WERI-Rb-1 (cell line): Measurements from ENCODE around the gene TESK1.
"Not testable (repeated sequence)": the region's sequence is repeated elsewhere in the genome, so short reads cannot be mapped to it uniquely, and the experiment has no call there.

Source experiments
- DNase-seq: peaks from one replicate; pipeline ENCODE4 v3.0.0-alpha.2; 2020
- H3K27ac ChIP-seq: fragments of 250-450 bp; sonication (Bioruptor Pico); 2 replicates; pipeline ENCODE4 v1.5.1; 2020; ENCODE audit warnings: mild to moderate bottlenecking, moderate library complexity
- H3K27me3 ChIP-seq: fragments of 250-450 bp; sonication (Bioruptor Pico); 2 replicates; pipeline ENCODE4 v1.5.1; 2021; ENCODE audit warnings: mild to moderate bottlenecking, low read depth, moderate library complexity; ENCODE audit not compliant: insufficient read depth, severe bottlenecking
- H3K36me3 ChIP-seq: fragments of 250-450 bp; sonication (Bioruptor Pico); 2 replicates; pipeline ENCODE4 v1.5.1; 2020; ENCODE audit warnings: mild to moderate bottlenecking, moderate library complexity
- H3K4me3 ChIP-seq: 2 replicates; pipeline ENCODE4 v1.5.1; 2011; ENCODE audit warnings: low read depth, mild to moderate bottlenecking, control low read depth, low read length
- H3K9me3 ChIP-seq: fragments of 250-450 bp; sonication (Bioruptor Pico); 2 replicates; pipeline ENCODE4 v1.5.1; 2021; ENCODE audit warnings: mild to moderate bottlenecking, moderate library complexity; ENCODE audit not compliant: severe bottlenecking
- TF ChIP-seq, protein P1 (sequence below): IDR thresholded peaks from 2 replicates; pipeline ENCODE4 v1.5.1; 2011; ENCODE audit warnings: low read depth, mild to moderate bottlenecking, control low read depth, inconsistent platforms, low read length

TESK1 gene

DNA sequence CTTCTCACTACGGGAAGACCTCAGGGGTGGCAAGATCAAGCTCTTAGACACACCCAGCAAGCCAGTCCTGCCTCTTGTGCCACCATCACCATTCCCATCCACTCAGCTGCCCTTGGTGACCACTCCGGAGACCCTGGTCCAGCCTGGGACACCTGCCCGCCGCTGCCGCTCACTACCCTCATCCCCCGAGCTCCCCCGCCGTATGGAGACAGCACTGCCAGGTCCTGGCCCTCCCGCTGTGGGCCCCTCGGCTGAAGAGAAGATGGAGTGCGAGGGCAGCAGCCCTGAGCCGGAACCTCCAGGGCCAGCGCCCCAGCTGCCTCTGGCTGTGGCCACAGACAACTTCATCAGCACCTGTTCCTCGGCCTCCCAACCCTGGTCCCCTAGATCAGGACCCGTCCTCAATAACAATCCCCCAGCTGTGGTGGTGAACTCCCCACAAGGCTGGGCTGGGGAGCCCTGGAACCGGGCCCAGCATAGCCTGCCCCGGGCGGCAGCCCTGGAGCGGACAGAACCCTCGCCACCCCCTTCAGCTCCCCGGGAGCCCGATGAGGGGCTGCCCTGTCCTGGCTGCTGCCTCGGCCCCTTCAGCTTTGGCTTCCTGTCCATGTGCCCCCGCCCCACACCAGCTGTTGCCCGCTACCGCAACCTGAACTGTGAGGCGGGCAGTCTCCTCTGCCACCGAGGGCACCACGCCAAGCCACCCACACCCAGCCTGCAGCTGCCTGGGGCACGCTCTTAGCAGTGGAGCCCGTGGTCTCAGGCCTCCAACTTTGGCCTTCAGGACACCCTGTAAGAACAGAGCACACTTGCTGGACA is 4.1 kb downstream of the TESK1 start:
- H3K9me3 ChIP-seq: no peaks in the 10 kb centered on the region
- no peaks in the 10 kb centered on the region for H3K27me3 ChIP-seq
- no peak for DNase-seq
- no peak overlapping the region for H3K27ac ChIP-seq
- TF ChIP-seq, protein P1, sequence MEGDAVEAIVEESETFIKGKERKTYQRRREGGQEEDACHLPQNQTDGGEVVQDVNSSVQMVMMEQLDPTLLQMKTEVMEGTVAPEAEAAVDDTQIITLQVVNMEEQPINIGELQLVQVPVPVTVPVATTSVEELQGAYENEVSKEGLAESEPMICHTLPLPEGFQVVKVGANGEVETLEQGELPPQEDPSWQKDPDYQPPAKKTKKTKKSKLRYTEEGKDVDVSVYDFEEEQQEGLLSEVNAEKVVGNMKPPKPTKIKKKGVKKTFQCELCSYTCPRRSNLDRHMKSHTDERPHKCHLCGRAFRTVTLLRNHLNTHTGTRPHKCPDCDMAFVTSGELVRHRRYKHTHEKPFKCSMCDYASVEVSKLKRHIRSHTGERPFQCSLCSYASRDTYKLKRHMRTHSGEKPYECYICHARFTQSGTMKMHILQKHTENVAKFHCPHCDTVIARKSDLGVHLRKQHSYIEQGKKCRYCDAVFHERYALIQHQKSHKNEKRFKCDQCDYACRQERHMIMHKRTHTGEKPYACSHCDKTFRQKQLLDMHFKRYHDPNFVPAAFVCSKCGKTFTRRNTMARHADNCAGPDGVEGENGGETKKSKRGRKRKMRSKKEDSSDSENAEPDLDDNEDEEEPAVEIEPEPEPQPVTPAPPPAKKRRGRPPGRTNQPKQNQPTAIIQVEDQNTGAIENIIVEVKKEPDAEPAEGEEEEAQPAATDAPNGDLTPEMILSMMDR: no peak
- peaks cover 39% of the 10 kb centered on the region for H3K36me3 ChIP-seq
- no peak overlapping the region for H3K4me3 ChIP-seq

- Histone ChIP-seq H3K4me3 (no peak overlapping the region), H3K27me3 (no peaks in the 10 kb centered on the region), H3K36me3 (peaks cover 39% of the 10 kb centered on the region), H3K27ac (no peak overlapping the region), H3K9me3 (no peaks in the 10 kb centered on the region)
- DNase-seq: no peak
- TF ChIP-seq, protein P1: no peak
Measured at GRCh38 chr9:35609820-35610163, 4.7 kb downstream of the TESK1 start.

DNA sequence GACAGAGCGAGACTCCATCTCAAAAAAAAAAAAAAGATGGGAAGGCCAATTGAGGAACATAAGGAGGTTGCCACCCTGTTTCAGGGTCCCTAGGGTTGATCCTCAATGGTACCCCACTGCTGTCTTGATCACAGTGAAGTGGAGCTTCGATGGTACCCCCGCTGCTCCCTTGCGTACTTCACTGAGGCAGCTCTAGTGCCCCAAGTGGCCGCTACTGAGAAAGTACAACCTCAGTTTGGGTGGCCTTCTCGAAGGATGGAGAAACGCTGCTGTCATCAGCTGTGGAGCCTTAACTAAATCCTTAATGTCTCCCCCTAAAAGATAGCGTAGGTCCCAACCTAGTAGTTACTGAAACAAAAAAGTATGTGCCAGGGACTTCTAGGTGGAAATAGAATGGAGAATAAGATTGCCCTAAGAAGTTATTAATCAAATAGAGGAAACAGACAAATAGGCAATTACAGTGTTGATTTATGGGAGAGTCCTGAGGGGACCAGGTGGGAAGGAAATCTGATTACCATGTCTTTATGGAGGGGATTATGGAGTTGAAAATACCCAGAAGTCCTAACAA is 6.3 kb downstream of the TESK1 start:
- no peak overlapping the region for H3K27ac ChIP-seq
- H3K36me3 ChIP-seq: peaks cover 39% of the 10 kb centered on the region
- H3K9me3 ChIP-seq: no peaks in the 10 kb centered on the region
- DNase-seq: peak; percentile 55
- TF ChIP-seq, protein P1: peak; percentile 85
- no peaks in the 10 kb centered on the region for H3K27me3 ChIP-seq
- H3K4me3 ChIP-seq: no peak overlapping the region

GRCh38 chr9:35612066-35612465 is 7.0 kb downstream of the TESK1 start:
- not testable (repeated sequence) for H3K4me3 ChIP-seq, H3K27ac ChIP-seq, H3K9me3 ChIP-seq, DNase-seq, H3K27me3 ChIP-seq
- H3K36me3 ChIP-seq: peaks cover 35% of the 10 kb centered on the region

DNA sequence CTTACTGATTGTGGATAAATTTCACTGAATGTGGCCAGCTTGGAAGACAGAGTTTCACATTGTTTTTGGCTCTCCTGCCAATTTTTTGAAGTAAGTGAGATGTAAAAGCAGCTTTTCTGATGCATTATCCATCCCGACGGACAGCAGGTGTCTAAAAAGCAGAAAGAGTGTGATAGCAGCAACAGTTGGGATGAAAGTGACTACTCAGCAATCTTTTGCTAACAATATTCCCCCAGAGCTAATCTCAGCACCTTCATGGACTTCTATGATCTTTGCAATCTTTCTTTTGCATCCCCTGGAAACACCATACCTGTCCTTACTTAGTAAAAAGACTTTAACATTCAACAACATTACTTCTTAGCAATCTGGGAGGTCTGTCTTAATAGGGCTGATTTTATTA is 7.8 kb downstream of the TESK1 start:
- Histone ChIP-seq H3K27me3 (no peaks in the 10 kb centered on the region), H3K27ac (no peak overlapping the region), H3K36me3 (peaks cover 27% of the 10 kb centered on the region), H3K4me3 (no peak overlapping the region), H3K9me3 (no peaks in the 10 kb centered on the region)
- TF ChIP-seq, protein P1: no peak
- DNase-seq: no peak

DNA sequence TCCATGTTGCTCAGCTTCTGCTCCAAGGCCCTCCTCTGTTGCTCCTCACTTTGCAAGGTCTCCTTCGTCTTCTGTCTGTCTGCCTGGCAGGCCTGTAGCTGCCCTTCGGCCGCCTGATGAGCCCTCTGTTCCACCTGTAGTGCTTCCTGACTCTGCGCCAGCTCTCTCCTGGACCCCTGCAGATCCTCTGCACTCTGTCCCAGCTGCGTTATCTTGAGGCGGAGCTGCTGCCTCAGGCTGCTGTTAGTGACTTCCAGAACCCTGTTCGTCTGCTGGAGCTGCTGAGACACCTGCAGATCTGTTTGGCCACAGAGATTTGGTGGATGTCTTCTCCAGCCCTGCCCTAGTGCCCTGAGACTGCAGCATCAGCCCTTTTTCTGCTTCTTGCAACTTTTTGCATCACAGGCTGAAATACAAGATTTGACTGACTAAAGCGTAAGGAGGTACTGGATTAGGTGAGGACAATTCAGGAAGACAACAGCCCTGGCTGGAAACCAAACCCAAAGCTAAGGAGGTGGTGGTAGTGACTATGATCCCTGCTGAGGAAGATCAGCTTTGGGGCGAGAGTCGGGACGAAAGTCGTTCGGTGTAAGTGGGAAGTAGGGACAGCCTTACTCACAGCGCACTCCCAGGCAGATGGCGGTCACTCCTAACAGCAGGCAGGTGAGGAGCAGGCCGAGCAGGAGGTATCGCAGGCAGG is 11.1 kb downstream of the TESK1 start:
- no peak for DNase-seq
- TF ChIP-seq, protein P1: no peak
- Histone ChIP-seq H3K36me3 (no peaks in the 10 kb centered on the region), H3K27ac (no peak overlapping the region), H3K9me3 (no peaks in the 10 kb centered on the region), H3K27me3 (no peaks in the 10 kb centered on the region), H3K4me3 (no peak overlapping the region)
